Activated T-helper 1 cell treated with anti-CD3 and anti-CD28 coated beads, Interleukin-12 subunit alpha, Interleukin-12 subunit beta, Interleukin-2, Interleukin-4 antibody, amounts not matched to agents 30 ng/mL and 10 ng/mL and 1 ng/mL, durations not matched to agents 14 hours and 24 hours and 36 hours (primary cell): Measurements from ENCODE around the gene GABBR2. TPM values are rescaled to one million over a fixed set of nuclear protein-coding genes. Genes with fewer than 3 reads are reported as not detected.
"Not testable (repeated sequence)": the region's sequence is repeated elsewhere in the genome, so short reads cannot be mapped to it uniquely, and the experiment has no call there.

Experiments used
- DNase-seq: peaks from one replicate; pipeline ENCODE4 v3.0.0; 2021; ENCODE audit warnings: low spot score
- H3K27ac Mint-ChIP-seq: one replicate; pipeline ENCODE4 v1.8.0; 2021; ENCODE audit warnings: mild to moderate bottlenecking, mixed read lengths
- H3K27me3 Mint-ChIP-seq: one replicate; pipeline ENCODE4 v1.8.0; 2022; ENCODE audit warnings: mild to moderate bottlenecking, moderate library complexity, mixed read lengths; ENCODE audit not compliant: insufficient read depth
- H3K36me3 Mint-ChIP-seq: one replicate; pipeline ENCODE4 v1.8.0; 2021; ENCODE audit warnings: low read depth, mixed read lengths
- H3K4me1 Mint-ChIP-seq: one replicate; pipeline ENCODE4 v1.8.0; 2021; ENCODE audit warnings: low read depth, mixed read lengths
- H3K4me3 Mint-ChIP-seq: one replicate; pipeline ENCODE4 v1.8.0; 2021; ENCODE audit warnings: mild to moderate bottlenecking, moderate library complexity, mixed read lengths
- H3K9me3 Mint-ChIP-seq: one replicate; pipeline ENCODE4 v1.8.0; 2021; ENCODE audit warnings: mixed read lengths
- intact Hi-C: fragments of 100-400 bp; cut with micrococcal nuclease; formaldehyde crosslinking; loops from one replicate; pipeline ENCODE4 v1.15.1; 2024
- total RNA-seq: library from RNA; stranded (reverse); gene quantifications from 2 replicates; pipeline ENCODE4 v1.2.3, GENCODE V29; 2022

GABBR2 gene
- total RNA-seq, 1 donor from 2014 or later = not detected

GRCh38 chr9:98291820-98292219, 416.9 kb downstream of the GABBR2 start:
- peaks cover 8% of the 10 kb centered on the region for H3K27me3 Mint-ChIP-seq
- H3K27ac Mint-ChIP-seq = no peak overlapping the region
- H3K4me3 Mint-ChIP-seq = no peak overlapping the region

DNA sequence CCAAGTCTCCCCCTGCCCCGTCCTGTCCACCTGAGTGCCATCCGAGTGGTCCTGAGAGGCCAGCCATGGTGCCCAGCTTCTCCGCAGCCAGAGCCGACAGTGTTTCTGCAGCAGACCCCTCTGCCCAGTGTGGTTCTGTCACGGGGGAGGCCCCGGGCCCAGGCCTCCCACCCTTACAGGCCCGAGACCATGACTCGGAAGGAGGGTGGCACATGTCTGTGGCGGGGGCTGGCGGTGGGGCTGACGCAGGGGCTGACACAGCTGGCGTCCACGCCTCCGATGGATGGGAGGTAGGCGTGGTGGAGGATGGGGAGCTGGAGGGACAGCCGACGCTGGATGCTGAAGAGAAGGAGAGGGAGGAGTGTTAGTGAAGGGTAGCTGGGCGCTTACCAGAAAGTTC, 418.3 kb downstream of the GABBR2 start:
- H3K4me3 Mint-ChIP-seq = no peak overlapping the region

More at GRCh38 chr9:98291820-98292219, 416.9 kb downstream of the GABBR2 start:
- Mint-ChIP-seq H3K9me3 (no peaks in the 10 kb centered on the region), H3K36me3 (no peaks in the 10 kb centered on the region), H3K4me1 (no peaks in the 10 kb centered on the region)
- no peak for DNase-seq
- intact Hi-C loops = no loop called here

GRCh38 chr9:98289614-98290201, 419.0 kb downstream of the GABBR2 start:
- H3K27me3 Mint-ChIP-seq = peaks cover 8% of the 10 kb centered on the region
- H3K4me3 Mint-ChIP-seq = no peak overlapping the region
- intact Hi-C loops = no loop called here
- no peaks in the 10 kb centered on the region for H3K36me3 Mint-ChIP-seq
- H3K4me1 Mint-ChIP-seq = no peaks in the 10 kb centered on the region
- no peaks in the 10 kb centered on the region for H3K9me3 Mint-ChIP-seq
- no peak overlapping the region for H3K27ac Mint-ChIP-seq
- DNase-seq = no peak

More for the DNA sequence above, 418.3 kb downstream of the GABBR2 start:
- DNase-seq = no peak
- Mint-ChIP-seq H3K27me3 (peaks cover 8% of the 10 kb centered on the region), H3K9me3 (no peaks in the 10 kb centered on the region), H3K4me1 (no peaks in the 10 kb centered on the region), H3K27ac (no peak overlapping the region), H3K36me3 (no peaks in the 10 kb centered on the region)
- intact Hi-C loops = no loop called here

GRCh38 chr9:98288881-98289280, 419.9 kb downstream of the GABBR2 start:
- no peaks in the 10 kb centered on the region for H3K4me1 Mint-ChIP-seq

GRCh38 chr9:98287384-98287783, 421.4 kb downstream of the GABBR2 start:
- no peak overlapping the region for H3K27ac Mint-ChIP-seq
- H3K4me3 Mint-ChIP-seq = no peak overlapping the region

More at GRCh38 chr9:98288881-98289280, 419.9 kb downstream of the GABBR2 start:
- H3K36me3 Mint-ChIP-seq = no peaks in the 10 kb centered on the region
- H3K4me3 Mint-ChIP-seq = no peak overlapping the region
- no peak for DNase-seq
- no peaks in the 10 kb centered on the region for H3K9me3 Mint-ChIP-seq
- H3K27ac Mint-ChIP-seq = no peak overlapping the region
- H3K27me3 Mint-ChIP-seq = peaks cover 8% of the 10 kb centered on the region
- intact Hi-C loops = no loop called here

GRCh38 chr9:98285446-98285845, 423.3 kb downstream of the GABBR2 start:
- H3K4me1 Mint-ChIP-seq = no peaks in the 10 kb centered on the region
- no peaks in the 10 kb centered on the region for H3K9me3 Mint-ChIP-seq
- no peaks in the 10 kb centered on the region for H3K36me3 Mint-ChIP-seq
- intact Hi-C loops = no loop called here
- H3K27me3 Mint-ChIP-seq = peaks cover 10% of the 10 kb centered on the region
- DNase-seq = no peak
- no peak overlapping the region for H3K4me3 Mint-ChIP-seq
- H3K27ac Mint-ChIP-seq = no peak overlapping the region

More at GRCh38 chr9:98287384-98287783, 421.4 kb downstream of the GABBR2 start:
- DNase-seq = no peak
- H3K9me3 Mint-ChIP-seq = no peaks in the 10 kb centered on the region
- intact Hi-C loops = no loop called here
- H3K27me3 Mint-ChIP-seq = peaks cover 2% of the 10 kb centered on the region
- no peaks in the 10 kb centered on the region for H3K4me1 Mint-ChIP-seq
- H3K36me3 Mint-ChIP-seq = no peaks in the 10 kb centered on the region

GRCh38 chr9:98284754-98285153, 424.0 kb downstream of the GABBR2 start:
- Mint-ChIP-seq H3K27ac (no peak overlapping the region), H3K27me3 (peaks cover 10% of the 10 kb centered on the region), H3K4me3 (no peak overlapping the region), H3K9me3 (no peaks in the 10 kb centered on the region), H3K4me1 (no peaks in the 10 kb centered on the region), H3K36me3 (no peaks in the 10 kb centered on the region)
- DNase-seq = no peak
- intact Hi-C loops = no loop called here

- intact Hi-C loops, H3K36me3 Mint-ChIP-seq, H3K4me1 Mint-ChIP-seq, H3K27ac Mint-ChIP-seq, H3K4me3 Mint-ChIP-seq, DNase-seq, H3K9me3 Mint-ChIP-seq: not testable (repeated sequence)
- H3K27me3 Mint-ChIP-seq = peaks cover 14% of the 10 kb centered on the region
Observed at GRCh38 chr9:98283143-98283542, 425.6 kb downstream of the GABBR2 start.

GRCh38 chr9:98281281-98281680, 427.5 kb downstream of the GABBR2 start:
- DNase-seq = no peak
- Mint-ChIP-seq H3K4me3 (no peak overlapping the region), H3K9me3 (no peaks in the 10 kb centered on the region)

GRCh38 chr9:98280574-98280973, 428.2 kb downstream of the GABBR2 start:
- Mint-ChIP-seq H3K27me3 (peaks cover 25% of the 10 kb centered on the region), H3K36me3 (no peaks in the 10 kb centered on the region), H3K4me3 (no peak overlapping the region), H3K27ac (no peak overlapping the region), H3K4me1 (no peaks in the 10 kb centered on the region), H3K9me3 (no peaks in the 10 kb centered on the region)
- DNase-seq = no peak
- intact Hi-C loops = no loop called here

More at GRCh38 chr9:98281281-98281680, 427.5 kb downstream of the GABBR2 start:
- H3K27ac Mint-ChIP-seq = no peak overlapping the region
- no peaks in the 10 kb centered on the region for H3K36me3 Mint-ChIP-seq
- H3K4me1 Mint-ChIP-seq = no peaks in the 10 kb centered on the region
- intact Hi-C loops = no loop called here
- H3K27me3 Mint-ChIP-seq = peaks cover 23% of the 10 kb centered on the region

GRCh38 chr9:98280162-98280561, 428.6 kb downstream of the GABBR2 start:
- Mint-ChIP-seq H3K4me3 (no peak overlapping the region), H3K4me1 (no peaks in the 10 kb centered on the region), H3K27me3 (peaks cover 28% of the 10 kb centered on the region), H3K27ac (no peak overlapping the region), H3K36me3 (no peaks in the 10 kb centered on the region), H3K9me3 (no peaks in the 10 kb centered on the region)
- intact Hi-C loops = no loop called here
- no peak for DNase-seq

DNA sequence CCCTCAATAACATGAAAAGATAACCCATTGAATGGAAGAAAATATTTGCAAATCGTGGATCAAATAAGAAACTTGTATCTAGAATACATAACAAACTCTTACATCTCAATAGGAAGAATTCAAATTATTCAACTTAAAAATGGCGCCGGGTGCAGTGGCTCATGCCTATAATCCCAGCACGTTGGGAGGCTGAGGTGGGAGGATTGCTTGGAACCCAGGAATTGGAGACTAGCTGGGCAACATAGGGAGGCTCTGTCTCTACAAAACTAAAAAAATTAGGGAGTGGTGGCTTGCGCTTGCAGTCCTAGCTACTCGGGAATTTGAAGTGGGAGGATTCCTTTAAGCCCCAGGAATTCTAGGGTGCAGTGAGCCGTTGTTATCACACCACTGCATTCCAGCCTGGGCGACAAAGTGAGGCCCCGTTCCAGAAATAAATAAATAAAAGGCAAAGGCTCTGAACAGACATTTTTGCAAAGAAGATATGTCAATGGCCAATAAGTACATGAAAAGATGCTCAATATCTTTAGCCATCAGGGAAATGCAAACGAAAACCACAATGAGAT, 431.7 kb downstream of the GABBR2 start:
- Mint-ChIP-seq H3K36me3 (no peaks in the 10 kb centered on the region), H3K27ac (no peak overlapping the region), H3K4me3 (no peak overlapping the region), H3K4me1 (no peaks in the 10 kb centered on the region), H3K27me3 (peaks cover 32% of the 10 kb centered on the region), H3K9me3 (no peaks in the 10 kb centered on the region)
- intact Hi-C loops = no loop called here
- no peak for DNase-seq

- intact Hi-C loops = no loop called here
- H3K4me3 Mint-ChIP-seq = no peak overlapping the region
- H3K4me1 Mint-ChIP-seq = no peaks in the 10 kb centered on the region
Observed at GRCh38 chr9:98275159-98275558, 433.6 kb downstream of the GABBR2 start.

More at GRCh38 chr9:98275159-98275558, 433.6 kb downstream of the GABBR2 start:
- H3K9me3 Mint-ChIP-seq = no peaks in the 10 kb centered on the region
- DNase-seq = no peak
- no peak overlapping the region for H3K27ac Mint-ChIP-seq
- no peaks in the 10 kb centered on the region for H3K36me3 Mint-ChIP-seq
- peaks cover 27% of the 10 kb centered on the region for H3K27me3 Mint-ChIP-seq
